Measurements from ENCODE around the gene SOX4.
A peak's percentile ranks its signal among the peaks of the same experiment; 100 is the strongest.

SOX4 gene

GRCh38 chr6:21595285-21596144 is 2.0 kb downstream of the SOX4 start (continued):
- peak; percentile 46; the same call in 1 of the 2 replicates for TF ChIP-seq REST (tag by site-specific recombination; IDR thresholded peaks at IDR 0.05)
- 0 out of 2 replicates have a peak, but pooled peaks have one; percentile 10 for TF ChIP-seq ZNF629 (tag by site-specific recombination; IDR thresholded peaks at IDR 0.05)
- peak; percentile 82 for TF ChIP-seq ZNF335 (tag by site-specific recombination; conservative IDR thresholded peaks at IDR 0.05)
- 0 out of 2 replicates have a peak, but pooled peaks have one; percentile 11 for TF ChIP-seq GLI4 (tag by site-specific recombination; IDR thresholded peaks at IDR 0.05)
- no peak for TF ChIP-seq ZBTB21 (tag by site-specific recombination; IDR thresholded peaks at IDR 0.05)
- peak; percentile 91 for TF ChIP-seq ZNF777 (tag by site-specific recombination; IDR thresholded peaks at IDR 0.05; ENCODE audit: borderline replicate concordance)
- peak; percentile 76 for TF ChIP-seq PATZ1 (tag by site-specific recombination; IDR thresholded peaks at IDR 0.05)
- 0 out of 2 replicates have a peak, but pooled peaks have one; percentile 56 for TF ChIP-seq ZFP69B (tag by site-specific recombination; IDR thresholded peaks at IDR 0.05)
- TF ChIP-seq GLIS1 (tag by site-specific recombination; IDR thresholded peaks at IDR 0.05): no peak
- peak; percentile 69 for TF ChIP-seq ZBTB8A (tag by site-specific recombination; IDR thresholded peaks at IDR 0.05)
- 0 out of 2 replicates have a peak, but pooled peaks have one; percentile 19 for TF ChIP-seq ZNF366 (tag by site-specific recombination; conservative IDR thresholded peaks at IDR 0.05)
- TF ChIP-seq ZNF48 (tag by site-specific recombination; IDR thresholded peaks at IDR 0.05): no peak
- peak; percentile 47; the same call in 1 of the 2 replicates for TF ChIP-seq ZNF239 (tag by site-specific recombination; IDR thresholded peaks at IDR 0.05)
- TF ChIP-seq ZBTB17 (tag by site-specific recombination; IDR thresholded peaks at IDR 0.05): peak; percentile 85
- no peak for TF ChIP-seq ZNF169 (tag by site-specific recombination; IDR thresholded peaks at IDR 0.05)
- peak; percentile 72 for TF ChIP-seq ZEB2 (tag by site-specific recombination; IDR thresholded peaks at IDR 0.05)
- TF ChIP-seq ZFHX2 (tag by site-specific recombination; conservative IDR thresholded peaks at IDR 0.05): peak; percentile 23; the same call in 1 of the 2 replicates
- 0 out of 2 replicates have a peak, but pooled peaks have one; percentile 8 for TF ChIP-seq ZNF501 (tag by site-specific recombination; IDR thresholded peaks at IDR 0.05)
- 0 out of 2 replicates have a peak, but pooled peaks have one; percentile 15 for TF ChIP-seq ZNF391 (tag by site-specific recombination; IDR thresholded peaks at IDR 0.05; ENCODE audit: borderline replicate concordance, low read depth)
- 0 out of 2 replicates have a peak, but pooled peaks have one; percentile 26 for TF ChIP-seq ZNF660 (tag by site-specific recombination; IDR thresholded peaks at IDR 0.05)
- TF ChIP-seq SP7 (tag by site-specific recombination; IDR thresholded peaks at IDR 0.05): peak; percentile 53
- no peak for TF ChIP-seq ZNF610 (tag by site-specific recombination; IDR thresholded peaks at IDR 0.05; ENCODE audit: borderline replicate concordance)
- TF ChIP-seq ZNF146 (tag by site-specific recombination; IDR thresholded peaks at IDR 0.05): peak; percentile 26; the same call in 1 of the 2 replicates
- TF ChIP-seq ZNF248 (tag by site-specific recombination; IDR thresholded peaks at IDR 0.05): no peak
- TF ChIP-seq ZNF600 (tag by site-specific recombination; IDR thresholded peaks at IDR 0.05): peak; percentile 72
